Peyer's patch (tissue), 4 donors: ENCODE results near the gene SNX4. TPM values are rescaled to one million over a fixed set of nuclear protein-coding genes. Genes with fewer than 3 reads are reported as not detected.

ENCODE experiments used
- DNase-seq, 3 donors: peaks; one replicate each; pipeline ENCODE4 v3.0.0-alpha.2; 2017 to 2019
- H3K27ac ChIP-seq, 4 donors: fragments of 200-600 bp; sonication (generic); one replicate each; pipeline ENCODE4 v1.5.1; 2016 to 2019
- H3K27me3 ChIP-seq, 2 donors: fragments of 200-600 bp; sonication (generic); one replicate each; pipeline ENCODE4 v1.5.1; 2019
- H3K36me3 ChIP-seq, 3 donors: fragments of 200-600 bp; sonication (generic); one replicate each; pipeline ENCODE4 v1.5.1; 2016 to 2019
- H3K4me1 ChIP-seq, 4 donors: fragments of 200-600 bp; sonication (generic); one replicate each; pipeline ENCODE4 v1.5.1; 2016 to 2019
- H3K4me3 ChIP-seq, 4 donors: fragments of 200-600 bp; sonication (generic); 1 replicate in 3 of 4; 2 replicates in 1 of 4; pipeline ENCODE4 v1.5.1; 2016 to 2019; ENCODE audit warnings: mild to moderate bottlenecking in 1 of 4
- H3K9me3 ChIP-seq, 4 donors: fragments of 200-600 bp; sonication (generic); one replicate each; pipeline ENCODE4 v1.5.1; 2016 to 2019; ENCODE audit warnings: mild to moderate bottlenecking in 1 of 4
- POLR2A ChIP-seq, 2 donors: fragments of 450-650 bp; IDR thresholded peaks; one replicate each; pipeline ENCODE4 v1.5.1; 2017; ENCODE audit warnings: antibody characterized with exemption in 2 of 2, mild to moderate bottlenecking in 2 of 2, moderate library complexity in 2 of 2
- small RNA-seq, 2 donors: library from RNA; depleted of rRNA; stranded (forward); fragments of <200 nt; gene quantifications; one replicate each; pipeline ENCODE3, GENCODE V24; 2016
- total RNA-seq, 4 donors: library from RNA; depleted of rRNA; stranded (reverse); fragments of >200 nt; gene quantifications; one replicate each; pipeline ENCODE4 v1.1.0, GENCODE V29; 2016
- TF ChIP-seq, protein P1 (sequence below), 6 experiments: fragments of 450-650 bp in 4 of 6; fragments of 200-600 bp in 2 of 6; sonication (generic) in 1 of 6; IDR thresholded peaks; one replicate each; pipeline ENCODE4 v1.5.1; 2017 to 2019; ENCODE audit warnings: antibody characterized with exemption in 6 of 6, mild to moderate bottlenecking in 3 of 6, moderate library complexity in 1 of 6

SNX4 gene
- total RNA-seq, 4 donors from 2014 or later, result 64.1 to 82.6 (median 70.0) TPM

DNA sequence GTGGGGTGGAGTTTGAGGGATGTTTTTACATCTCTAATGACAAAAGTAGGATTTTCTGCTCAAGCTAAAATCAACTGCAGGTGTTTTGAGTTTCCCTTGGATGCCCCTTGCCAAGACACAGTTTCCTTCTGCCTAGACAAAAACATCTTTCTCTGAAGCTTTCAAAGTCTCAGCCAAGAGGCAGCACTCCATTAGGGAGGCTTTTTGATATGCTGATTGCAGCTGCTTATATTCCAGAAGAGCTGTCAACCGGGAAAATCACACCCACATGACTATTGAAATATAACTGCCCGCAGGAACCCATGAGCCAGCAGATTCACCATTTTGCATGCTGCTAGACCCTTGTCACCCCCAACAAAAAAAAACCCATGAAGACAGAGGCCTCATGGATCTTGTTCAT is 117.4 kb downstream of the SNX4 start:
- H3K9me3 ChIP-seq, result no peaks in the 10 kb centered on the region
- DNase-seq, result no peak
- H3K36me3 ChIP-seq, result no peaks in the 10 kb centered on the region
- H3K27me3 ChIP-seq, result no peaks in the 10 kb centered on the region
- TF ChIP-seq, protein P1, sequence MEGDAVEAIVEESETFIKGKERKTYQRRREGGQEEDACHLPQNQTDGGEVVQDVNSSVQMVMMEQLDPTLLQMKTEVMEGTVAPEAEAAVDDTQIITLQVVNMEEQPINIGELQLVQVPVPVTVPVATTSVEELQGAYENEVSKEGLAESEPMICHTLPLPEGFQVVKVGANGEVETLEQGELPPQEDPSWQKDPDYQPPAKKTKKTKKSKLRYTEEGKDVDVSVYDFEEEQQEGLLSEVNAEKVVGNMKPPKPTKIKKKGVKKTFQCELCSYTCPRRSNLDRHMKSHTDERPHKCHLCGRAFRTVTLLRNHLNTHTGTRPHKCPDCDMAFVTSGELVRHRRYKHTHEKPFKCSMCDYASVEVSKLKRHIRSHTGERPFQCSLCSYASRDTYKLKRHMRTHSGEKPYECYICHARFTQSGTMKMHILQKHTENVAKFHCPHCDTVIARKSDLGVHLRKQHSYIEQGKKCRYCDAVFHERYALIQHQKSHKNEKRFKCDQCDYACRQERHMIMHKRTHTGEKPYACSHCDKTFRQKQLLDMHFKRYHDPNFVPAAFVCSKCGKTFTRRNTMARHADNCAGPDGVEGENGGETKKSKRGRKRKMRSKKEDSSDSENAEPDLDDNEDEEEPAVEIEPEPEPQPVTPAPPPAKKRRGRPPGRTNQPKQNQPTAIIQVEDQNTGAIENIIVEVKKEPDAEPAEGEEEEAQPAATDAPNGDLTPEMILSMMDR (IDR thresholded peaks at IDR 0.05), result no peak
- no peak for TF ChIP-seq POLR2A (IDR thresholded peaks at IDR 0.05)
- no peak overlapping the region for H3K4me3 ChIP-seq
- H3K27ac ChIP-seq, result no peak overlapping the region
- no peaks in the 10 kb centered on the region for H3K4me1 ChIP-seq

GRCh38 chr3:125401402-125401801 is 118.6 kb downstream of the SNX4 start:
- Histone ChIP-seq H3K27ac (no peak overlapping the region), H3K4me3 (no peak overlapping the region), H3K36me3 (no peaks in the 10 kb centered on the region), H3K9me3 (no peaks in the 10 kb centered on the region), H3K4me1 (no peaks in the 10 kb centered on the region), H3K27me3 (no peaks in the 10 kb centered on the region)
- no peak for DNase-seq
- TF ChIP-seq, protein P1 (IDR thresholded peaks at IDR 0.05), result no peak
- TF ChIP-seq POLR2A (IDR thresholded peaks at IDR 0.05), result no peak

- TF ChIP-seq POLR2A (IDR thresholded peaks at IDR 0.05), result no peak
- TF ChIP-seq, protein P1 (IDR thresholded peaks at IDR 0.05), result no peak
- H3K4me3 ChIP-seq, result no peak overlapping the region
- no peaks in the 10 kb centered on the region for H3K4me1 ChIP-seq
- no peak overlapping the region for H3K27ac ChIP-seq
- no peak for DNase-seq
- H3K36me3 ChIP-seq, result no peaks in the 10 kb centered on the region
- no peaks in the 10 kb centered on the region for H3K27me3 ChIP-seq
- no peaks in the 10 kb centered on the region for H3K9me3 ChIP-seq
Observed at GRCh38 chr3:125398952-125399351, 121.0 kb downstream of the SNX4 start.

Small RNA genes lying within 50 kb of the gene (small RNA-seq; reads per million reads assigned to genes)
- 0 reads per million in 2 donors for gene RF00019

Other genes starting within 250 kb of the SNX4 start
- gene ZNF148, start 144.9 kb downstream of the SNX4 start, total RNA-seq, result 10 to 100 TPM; 17.7 to 48.7 (median 24.7) TPM
- gene OSBPL11, start 75.3 kb upstream of the SNX4 start, total RNA-seq, result 10 to 100 TPM in 2 of 4 donors, 1 to 10 TPM in 2; 8.1 to 14.9 (median 10.0) TPM